ENCODE results near the gene SMOC1. TPM values are rescaled to one million over a fixed set of nuclear protein-coding genes. Genes with fewer than 3 reads are reported as not detected.

SMOC1 gene
- total RNA-seq, 3 donors from 2014 or later: 1.2 to 2.0 (median 1.7) TPM

DNA sequence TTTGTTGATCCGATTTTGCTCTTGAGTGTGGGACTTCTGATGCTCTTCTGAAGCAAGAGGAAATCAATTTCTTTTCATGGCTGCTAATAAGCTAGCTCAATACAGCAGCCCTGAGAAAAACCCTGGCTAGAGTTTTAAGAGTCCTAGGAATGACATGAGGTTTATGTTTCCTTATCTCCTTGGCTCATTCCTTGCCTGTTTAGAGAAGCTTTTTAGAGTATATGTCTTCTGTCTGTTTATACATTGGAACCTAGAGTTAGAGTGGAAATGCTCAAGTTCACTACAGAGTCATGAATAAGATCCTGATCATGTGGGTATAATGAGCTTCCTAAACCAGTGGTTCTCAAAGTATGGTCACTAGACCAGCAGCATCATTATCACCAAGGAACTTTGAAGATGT lies 34.5 kb downstream of the SMOC1 start:
- TF ChIP-seq, protein P1, sequence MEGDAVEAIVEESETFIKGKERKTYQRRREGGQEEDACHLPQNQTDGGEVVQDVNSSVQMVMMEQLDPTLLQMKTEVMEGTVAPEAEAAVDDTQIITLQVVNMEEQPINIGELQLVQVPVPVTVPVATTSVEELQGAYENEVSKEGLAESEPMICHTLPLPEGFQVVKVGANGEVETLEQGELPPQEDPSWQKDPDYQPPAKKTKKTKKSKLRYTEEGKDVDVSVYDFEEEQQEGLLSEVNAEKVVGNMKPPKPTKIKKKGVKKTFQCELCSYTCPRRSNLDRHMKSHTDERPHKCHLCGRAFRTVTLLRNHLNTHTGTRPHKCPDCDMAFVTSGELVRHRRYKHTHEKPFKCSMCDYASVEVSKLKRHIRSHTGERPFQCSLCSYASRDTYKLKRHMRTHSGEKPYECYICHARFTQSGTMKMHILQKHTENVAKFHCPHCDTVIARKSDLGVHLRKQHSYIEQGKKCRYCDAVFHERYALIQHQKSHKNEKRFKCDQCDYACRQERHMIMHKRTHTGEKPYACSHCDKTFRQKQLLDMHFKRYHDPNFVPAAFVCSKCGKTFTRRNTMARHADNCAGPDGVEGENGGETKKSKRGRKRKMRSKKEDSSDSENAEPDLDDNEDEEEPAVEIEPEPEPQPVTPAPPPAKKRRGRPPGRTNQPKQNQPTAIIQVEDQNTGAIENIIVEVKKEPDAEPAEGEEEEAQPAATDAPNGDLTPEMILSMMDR (IDR thresholded peaks at IDR 0.05): no peak
- DNase-seq (no peak), ATAC-seq (no peak)
- intact Hi-C loops (cut with DNase I, micrococcal nuclease): no loop called here
- no peaks in the 10 kb centered on the region for H3K9me3 ChIP-seq
- no peak overlapping the region for H3K4me3 ChIP-seq
- no peaks in the 10 kb centered on the region for H3K4me1 ChIP-seq (ENCODE audit: low read depth)
- H3K36me3 ChIP-seq (ENCODE audit: low read depth): no peaks in the 10 kb centered on the region

DNA sequence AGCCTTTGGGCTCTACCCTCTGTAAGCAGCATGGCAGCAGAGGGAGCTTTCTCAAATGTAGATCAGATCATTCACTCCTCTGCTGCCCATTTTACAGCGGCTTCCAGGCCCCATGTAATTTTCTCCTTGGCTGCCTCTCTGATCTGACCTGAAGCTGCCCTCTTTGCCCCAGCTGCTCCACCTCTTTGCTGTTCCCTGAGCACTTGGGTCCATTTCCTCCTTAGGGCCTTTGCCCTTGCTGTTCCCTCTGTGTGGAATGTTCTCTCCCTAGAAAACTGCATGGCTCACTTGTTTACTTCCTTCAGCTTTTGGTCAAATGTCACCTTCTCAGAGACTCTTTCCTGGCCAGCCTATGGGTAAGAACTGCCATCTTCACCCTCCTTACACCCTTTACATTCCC lies 37.2 kb downstream of the SMOC1 start:
- Histone ChIP-seq H3K4me1 (ENCODE audit: low read depth) (no peaks in the 10 kb centered on the region), H3K9me3 (no peaks in the 10 kb centered on the region), H3K4me3 (no peak overlapping the region), H3K36me3 (ENCODE audit: low read depth) (no peaks in the 10 kb centered on the region)
- no peak for ATAC-seq
- TF ChIP-seq, protein P1 (IDR thresholded peaks at IDR 0.05): no peak
- intact Hi-C loops (cut with DNase I, micrococcal nuclease): no loop called here
- no peak for DNase-seq

DNA sequence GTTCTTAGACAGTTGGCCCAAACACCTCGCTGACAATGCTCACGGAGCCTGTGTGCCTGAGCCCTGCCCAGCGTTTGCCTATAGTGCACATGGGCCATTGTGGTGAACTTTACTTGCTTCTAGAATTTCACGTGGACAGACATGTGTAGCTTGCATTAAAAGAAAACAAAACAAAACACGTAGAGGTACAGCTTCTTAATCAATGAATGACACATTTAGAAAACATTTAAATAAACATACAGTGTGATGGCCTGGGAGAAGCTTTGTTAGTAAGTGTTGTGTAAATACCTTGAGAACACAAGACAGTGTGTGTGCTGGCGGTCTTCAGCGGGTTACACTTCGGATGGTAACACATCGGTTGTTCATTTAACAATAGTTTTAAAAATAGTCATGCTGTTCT lies 38.1 kb downstream of the SMOC1 start:
- no peak overlapping the region for H3K4me3 ChIP-seq
- DNase-seq (no peak), ATAC-seq (no peak)
- no peaks in the 10 kb centered on the region for H3K36me3 ChIP-seq (ENCODE audit: low read depth)
- TF ChIP-seq, protein P1 (IDR thresholded peaks at IDR 0.05): no peak
- intact Hi-C loops (cut with DNase I, micrococcal nuclease): no loop called here
- no peaks in the 10 kb centered on the region for H3K4me1 ChIP-seq (ENCODE audit: low read depth)
- H3K9me3 ChIP-seq: no peaks in the 10 kb centered on the region

DNA sequence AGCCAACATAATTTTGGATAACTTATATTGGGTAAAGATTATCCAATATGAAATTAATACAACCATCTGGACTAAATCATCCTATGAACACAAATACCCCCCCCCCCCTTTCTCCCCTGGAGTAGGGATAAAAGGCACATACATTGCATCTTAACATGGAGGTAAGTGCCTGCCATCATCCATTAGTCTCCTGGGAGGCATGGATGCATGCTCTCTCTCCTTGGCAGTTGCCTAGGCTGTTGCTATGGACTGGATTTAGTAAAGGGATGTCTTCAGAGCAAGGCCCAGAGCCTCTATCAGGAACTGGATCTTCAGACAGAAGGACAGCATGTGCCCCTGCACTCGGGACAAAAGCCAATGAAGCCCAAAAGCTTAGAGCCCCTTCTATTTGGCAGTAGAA lies 40.6 kb downstream of the SMOC1 start:
- no peak overlapping the region for H3K4me3 ChIP-seq
- TF ChIP-seq, protein P1 (IDR thresholded peaks at IDR 0.05): no peak
- ATAC-seq: no peak
- no peak for DNase-seq
- H3K9me3 ChIP-seq: no peaks in the 10 kb centered on the region
- H3K36me3 ChIP-seq (ENCODE audit: low read depth): no peaks in the 10 kb centered on the region
- H3K4me1 ChIP-seq (ENCODE audit: low read depth): no peaks in the 10 kb centered on the region
- intact Hi-C loops (cut with DNase I, micrococcal nuclease): no loop called here

- Histone ChIP-seq H3K4me3 (no peak overlapping the region), H3K9me3 (no peaks in the 10 kb centered on the region), H3K36me3 (ENCODE audit: low read depth) (no peaks in the 10 kb centered on the region), H3K4me1 (ENCODE audit: low read depth) (no peaks in the 10 kb centered on the region)
- ATAC-seq: no peak
- intact Hi-C loops (cut with DNase I, micrococcal nuclease): no loop called here
- TF ChIP-seq, protein P1 (IDR thresholded peaks at IDR 0.05): no peak
- DNase-seq: no peak
These were observed 41.8 kb downstream of the SMOC1 start for GRCh38 chr14:69921052-69921451.

- TF ChIP-seq, protein P1 (IDR thresholded peaks at IDR 0.05): no peak
- intact Hi-C loops (cut with DNase I, micrococcal nuclease): no loop called here
- no peaks in the 10 kb centered on the region for H3K4me1 ChIP-seq (ENCODE audit: low read depth)
- no peaks in the 10 kb centered on the region for H3K36me3 ChIP-seq (ENCODE audit: low read depth)
- ATAC-seq (no peak), DNase-seq (no peak)
- H3K4me3 ChIP-seq: no peak overlapping the region
- no peaks in the 10 kb centered on the region for H3K9me3 ChIP-seq
These were observed 43.0 kb downstream of the SMOC1 start for GRCh38 chr14:69922198-69922597.

Measured in mucosa of descending colon (tissue), 3 donors.